ENCODE results near the gene LIN52.
"Not testable (repeated sequence)": the region's sequence is repeated elsewhere in the genome, so short reads cannot be mapped to it uniquely, and the experiment has no call there.

Gene LIN52

GRCh38 chr14:74089251-74090020, 4.7 kb downstream of the LIN52 start:
- no peak for DNase-seq (ENCODE audit: low spot score)
- TF ChIP-seq CTCF (conservative IDR thresholded peaks at IDR 0.05; ENCODE audit: low read depth), result no peak
- H3K27ac ChIP-seq, result no peak overlapping the region
- ChIA-PET CTCF (no interaction called here), POLR2A (ENCODE audit: low non-redundant PET) (no interaction called here)

- POLR2A ChIA-PET (ENCODE audit: low non-redundant PET), result no interaction called here
- H3K27ac ChIP-seq, result no peak overlapping the region
- no peak for TF ChIP-seq CTCF (conservative IDR thresholded peaks at IDR 0.05; ENCODE audit: low read depth)
- CTCF ChIA-PET, result no interaction called here
- DNase-seq (ENCODE audit: low spot score), result no peak
These were observed 20.6 kb downstream of the LIN52 start for GRCh38 chr14:74105381-74105780.

GRCh38 chr14:74109369-74109768, 24.6 kb downstream of the LIN52 start:
- DNase-seq (ENCODE audit: low spot score), result no peak
- ChIA-PET POLR2A (ENCODE audit: low non-redundant PET) (no interaction called here), CTCF (interaction anchor here (0.5 kb wide), 1 partner anchor 139 kb away, joined by 3 read pairs; no protein-coding TSS in a partner anchor)

GRCh38 chr14:74111395-74112216, 26.9 kb downstream of the LIN52 start:
- CTCF ChIA-PET, result interaction anchor here (0.6 to 2.2 kb wide), 15 partner anchors 26 to 738 kb away, joined by 3 to 7 read pairs (median 4); no protein-coding TSS in a partner anchor
- DNase-seq (ENCODE audit: low spot score), result peak; percentile 54
- H3K27ac ChIP-seq; POLR2A ChIA-PET (ENCODE audit: low non-redundant PET): not testable (repeated sequence)
- TF ChIP-seq CTCF (conservative IDR thresholded peaks at IDR 0.05; ENCODE audit: low read depth), result peak; percentile 53; the same call in 1 of the 2 replicates

More at GRCh38 chr14:74109369-74109768, 24.6 kb downstream of the LIN52 start:
- no peak overlapping the region for H3K27ac ChIP-seq
- no peak for TF ChIP-seq CTCF (conservative IDR thresholded peaks at IDR 0.05; ENCODE audit: low read depth)

GRCh38 chr14:74125487-74125886, 40.7 kb downstream of the LIN52 start:
- CTCF ChIA-PET; POLR2A ChIA-PET (ENCODE audit: low non-redundant PET); DNase-seq (ENCODE audit: low spot score); H3K27ac ChIP-seq: not testable (repeated sequence)

GRCh38 chr14:74126315-74127013, 41.7 kb downstream of the LIN52 start:
- ChIA-PET CTCF (no interaction called here), POLR2A (ENCODE audit: low non-redundant PET) (no interaction called here)
- DNase-seq (ENCODE audit: low spot score), result no peak
- no peak overlapping the region for H3K27ac ChIP-seq
- no peak for TF ChIP-seq CTCF (conservative IDR thresholded peaks at IDR 0.05; ENCODE audit: low read depth)

Data from RWPE1 (cell line).